CD14-positive monocyte (primary cell): ENCODE data around the gene EPHA6. TPM values are rescaled to one million over a fixed set of nuclear protein-coding genes. Genes with fewer than 3 reads are reported as not detected.

Experiments
- DNase-seq, 3 donors: peaks; one replicate each; pipeline ENCODE4 v3.0.0-alpha.2; 2011 to 2022
- H2AFZ ChIP-seq: 2 replicates; pipeline ENCODE4 v1.6.0; 2012; ENCODE audit warnings: mild to moderate bottlenecking, low read depth, low read length, inconsistent platforms; ENCODE audit not compliant: insufficient read depth, poor library complexity, severe bottlenecking
- H3K27ac ChIP-seq, 2 donors: 1 replicate in 1 of 2; 2 replicates in 1 of 2; pipeline ENCODE4 v1.5.1; 2012 to 2013; ENCODE audit warnings: low read length in 2 of 2, control low read depth in 1 of 2, inconsistent platforms in 1 of 2, low read depth in 1 of 2, mild to moderate bottlenecking in 1 of 2
- H3K27me3 ChIP-seq, 2 donors: one replicate each; pipeline versions ENCODE4 v1.6.0 to v1.6.1; 2011 to 2013; ENCODE audit warnings: low read length in 2 of 2; ENCODE audit not compliant: control insufficient read depth in 2 of 2, insufficient read depth in 2 of 2
- H3K36me3 ChIP-seq, 2 donors: replicated peaks in 1 of 2; 1 replicate in 1 of 2; 2 replicates in 1 of 2; pipeline versions ENCODE4 v1.5.1 to v1.6.1; 2012 to 2013; ENCODE audit warnings: low read length in 2 of 2, control low read depth in 1 of 2, inconsistent platforms in 1 of 2, mild to moderate bottlenecking in 1 of 2; ENCODE audit not compliant: insufficient read depth in 2 of 2, control insufficient read depth in 1 of 2
- H3K4me1 ChIP-seq, 2 donors: 1 replicate in 1 of 2; 2 replicates in 1 of 2; pipeline versions ENCODE4 v1.5.1 to v1.6.1; 2012 to 2013; ENCODE audit warnings: low read length in 2 of 2, control low read depth in 1 of 2, inconsistent platforms in 1 of 2, mild to moderate bottlenecking in 1 of 2, moderate library complexity in 1 of 2; ENCODE audit not compliant: insufficient read depth in 2 of 2, control insufficient read depth in 1 of 2
- H3K4me2 ChIP-seq: replicated peaks from 2 replicates; pipeline ENCODE3; 2012; ENCODE audit warnings: low read length, moderate library complexity, mild to moderate bottlenecking; ENCODE audit not compliant: poor library complexity, severe bottlenecking; ENCODE audit errors: extremely low read depth
- H3K4me3 ChIP-seq, 3 experiments: fragments of 200-600 bp in 1 of 3; sonication (generic) in 1 of 3; replicated peaks in 1 of 3; 1 replicate in 2 of 3; 2 replicates in 1 of 3; pipeline ENCODE4 v1.5.1; 2011 to 2013; ENCODE audit warnings: low read length in 3 of 3, mild to moderate bottlenecking in 3 of 3, control low read depth in 2 of 3, low read depth in 2 of 3, inconsistent platforms in 1 of 3, moderate library complexity in 1 of 3
- H3K79me2 ChIP-seq: 2 replicates; pipeline ENCODE4 v1.6.0; 2012; ENCODE audit warnings: mild to moderate bottlenecking, control low read depth, inconsistent platforms, low read length, moderate library complexity; ENCODE audit not compliant: insufficient read depth
- H3K9ac ChIP-seq: 2 replicates; pipeline ENCODE4 v1.6.0; 2017; ENCODE audit warnings: low read length, mild to moderate bottlenecking; ENCODE audit not compliant: insufficient read depth, poor library complexity, severe bottlenecking
- H3K9me3 ChIP-seq, 2 donors: replicated peaks in 1 of 2; 1 replicate in 1 of 2; 2 replicates in 1 of 2; pipeline versions ENCODE4 v1.5.1 to v1.6.1; 2012 to 2013; ENCODE audit warnings: low read length in 2 of 2, control low read depth in 1 of 2; ENCODE audit not compliant: control insufficient read depth in 1 of 2, insufficient read depth in 1 of 2
- H4K20me1 ChIP-seq: 2 replicates; pipeline ENCODE4 v1.6.0; 2012; ENCODE audit warnings: mild to moderate bottlenecking, low read length, control low read depth, moderate library complexity; ENCODE audit not compliant: insufficient read depth
- H3K27ac Mint-ChIP-seq, 7 donors: one replicate each; pipeline ENCODE4 v1.8.0; 2020; ENCODE audit warnings: mild to moderate bottlenecking in 7 of 7, mixed read lengths in 7 of 7, moderate library complexity in 6 of 7, inconsistent platforms in 2 of 7
- H3K27me3 Mint-ChIP-seq, 3 donors: one replicate each; pipeline ENCODE4 v1.8.0; 2021 to 2022; ENCODE audit warnings: low read depth in 3 of 3, mild to moderate bottlenecking in 3 of 3, mixed read lengths in 3 of 3, moderate library complexity in 3 of 3, inconsistent platforms in 1 of 3
- H3K36me3 Mint-ChIP-seq, 2 donors: one replicate each; pipeline ENCODE4 v1.8.0; 2020; ENCODE audit warnings: mixed read lengths in 2 of 2, inconsistent platforms in 1 of 2, mild to moderate bottlenecking in 1 of 2
- H3K4me1 Mint-ChIP-seq: one replicate; pipeline ENCODE4 v1.8.0; 2020; ENCODE audit warnings: mild to moderate bottlenecking, mixed read lengths
- H3K4me3 Mint-ChIP-seq, 2 donors: one replicate each; pipeline ENCODE4 v1.8.0; 2020; ENCODE audit warnings: mild to moderate bottlenecking in 2 of 2, mixed read lengths in 2 of 2, moderate library complexity in 1 of 2
- H3K9me3 Mint-ChIP-seq, 7 donors: one replicate each; pipeline ENCODE4 v1.8.0; 2020 to 2022; ENCODE audit warnings: mixed read lengths in 7 of 7, mild to moderate bottlenecking in 6 of 7, moderate library complexity in 6 of 7, inconsistent platforms in 2 of 7
- WGBS: methylation state at CpG from one replicate; pipeline ENCODE4 v1.1.5; 2013; ENCODE audit warnings: missing lambda C conversion rate; ENCODE audit not compliant: insufficient coverage; 5-methylcytosine and 5-hydroxymethylcytosine counted together
- intact Hi-C, 2 donors: fragments of 100-400 bp; cut with micrococcal nuclease; formaldehyde crosslinking; loops; one replicate each; pipeline versions ENCODE4 v1.15.0 to v1.15.1; 2023
- polyA plus RNA-seq, 3 donors: library from polyadenylated mRNA; depleted of rRNA in 1 of 3; unstranded in 2 of 3; stranded (reverse) in 1 of 3; fragments of 300-500 nt in 2 of 3; fragments of >200 nt in 1 of 3; fragmentation: Illumina TruSeq in 2 of 3; gene quantifications; 1 replicate in 2 of 3; 2 replicates in 1 of 3; pipeline ENCODE4 v1.2.3, GENCODE V29; 2012 to 2021
- TF ChIP-seq, protein P1 (sequence below): fragments of 200-600 bp; IDR thresholded peaks from one replicate; pipeline ENCODE4 v1.8.0; 2022; ENCODE audit warnings: antibody characterized with exemption, mild to moderate bottlenecking

The EPHA6 gene
- polyA plus RNA-seq, 3 donors, result not detected

DNA sequence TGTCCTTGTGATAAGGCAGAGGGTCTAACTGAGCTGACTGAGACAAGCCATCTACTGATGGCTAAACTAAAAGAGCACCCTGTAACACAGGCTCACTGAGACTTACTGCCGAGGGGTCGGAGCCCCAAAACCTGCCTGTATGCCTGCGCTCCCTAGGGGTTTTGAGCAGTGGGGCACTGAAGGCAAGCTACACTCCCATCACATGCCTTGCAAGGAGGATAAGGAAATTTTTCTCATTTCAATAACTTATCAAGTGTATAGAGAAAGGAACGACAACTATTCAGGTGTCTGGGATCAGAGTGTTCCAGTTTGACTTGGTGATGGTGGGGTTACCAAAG is 292.2 kb downstream of the EPHA6 start:
- no peak overlapping the region for H3K27ac Mint-ChIP-seq
- TF ChIP-seq, protein P1, sequence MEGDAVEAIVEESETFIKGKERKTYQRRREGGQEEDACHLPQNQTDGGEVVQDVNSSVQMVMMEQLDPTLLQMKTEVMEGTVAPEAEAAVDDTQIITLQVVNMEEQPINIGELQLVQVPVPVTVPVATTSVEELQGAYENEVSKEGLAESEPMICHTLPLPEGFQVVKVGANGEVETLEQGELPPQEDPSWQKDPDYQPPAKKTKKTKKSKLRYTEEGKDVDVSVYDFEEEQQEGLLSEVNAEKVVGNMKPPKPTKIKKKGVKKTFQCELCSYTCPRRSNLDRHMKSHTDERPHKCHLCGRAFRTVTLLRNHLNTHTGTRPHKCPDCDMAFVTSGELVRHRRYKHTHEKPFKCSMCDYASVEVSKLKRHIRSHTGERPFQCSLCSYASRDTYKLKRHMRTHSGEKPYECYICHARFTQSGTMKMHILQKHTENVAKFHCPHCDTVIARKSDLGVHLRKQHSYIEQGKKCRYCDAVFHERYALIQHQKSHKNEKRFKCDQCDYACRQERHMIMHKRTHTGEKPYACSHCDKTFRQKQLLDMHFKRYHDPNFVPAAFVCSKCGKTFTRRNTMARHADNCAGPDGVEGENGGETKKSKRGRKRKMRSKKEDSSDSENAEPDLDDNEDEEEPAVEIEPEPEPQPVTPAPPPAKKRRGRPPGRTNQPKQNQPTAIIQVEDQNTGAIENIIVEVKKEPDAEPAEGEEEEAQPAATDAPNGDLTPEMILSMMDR, result no peak
- no peaks in the 10 kb centered on the region for H3K4me1 Mint-ChIP-seq
- no CpG with 5 or more reads among the region's 4 CpGs for WGBS
- intact Hi-C loops, result no loop called here
- Histone ChIP-seq H3K4me3 (no peak overlapping the region), H4K20me1 (no peaks in the 10 kb centered on the region), H3K4me2 (no peak overlapping the region), H2AFZ (no peak overlapping the region), H3K27ac (no peak overlapping the region), H3K9ac (no peak overlapping the region), H3K36me3 (no peaks in the 10 kb centered on the region), H3K27me3 (no peaks in the 10 kb centered on the region), H3K79me2 (no peaks in the 10 kb centered on the region), H3K9me3 (peaks cover 0 to 5% of the 10 kb centered on the region in 2 donors), H3K4me1 (no peaks in the 10 kb centered on the region)
- peaks cover 1 to 7% (median 2%) of the 10 kb centered on the region in 7 donors for H3K9me3 Mint-ChIP-seq
- H3K4me3 Mint-ChIP-seq, result no peak overlapping the region
- no peaks in the 10 kb centered on the region for H3K27me3 Mint-ChIP-seq
- H3K36me3 Mint-ChIP-seq, result no peaks in the 10 kb centered on the region
- DNase-seq, result no peak

- H3K79me2 ChIP-seq, result no peaks in the 10 kb centered on the region
- no peak overlapping the region for H3K4me2 ChIP-seq
- Mint-ChIP-seq H3K27me3 (no peaks in the 10 kb centered on the region), H3K27ac (no peak overlapping the region), H3K9me3 (peaks cover 0 to 7% (median 2%) of the 10 kb centered on the region in 7 donors), H3K4me1 (no peaks in the 10 kb centered on the region), H3K36me3 (no peaks in the 10 kb centered on the region), H3K4me3 (no peak overlapping the region)
- no peak for DNase-seq
- no peaks in the 10 kb centered on the region for H3K4me1 ChIP-seq
- TF ChIP-seq, protein P1, result no peak
- H3K4me3 ChIP-seq, result no peak overlapping the region
- no peak overlapping the region for H2AFZ ChIP-seq
- no peaks in the 10 kb centered on the region for H4K20me1 ChIP-seq
- intact Hi-C loops, result no loop called here
- peaks cover 0 to 5% of the 10 kb centered on the region in 2 donors for H3K9me3 ChIP-seq
- no peaks in the 10 kb centered on the region for H3K36me3 ChIP-seq
- H3K27ac ChIP-seq, result no peak overlapping the region
- no peak overlapping the region for H3K9ac ChIP-seq
- H3K27me3 ChIP-seq, result no peaks in the 10 kb centered on the region
- no CpG with 5 or more reads among the region's 1 CpG for WGBS
Observed at GRCh38 chr3:97108136-97108535, 293.7 kb downstream of the EPHA6 start.
